Ishikawa (cell line): Measurements from ENCODE around the gene WBP11.

Source experiments
- CEBPB ChIP-seq: IDR thresholded peaks from 2 replicates; pipeline ENCODE4 v1.6.1; 2012
- CREB1 ChIP-seq: IDR thresholded peaks from 2 replicates; pipeline ENCODE4 v1.6.1; 2012; ENCODE audit warnings: low read depth
- EGR1 ChIP-seq: IDR thresholded peaks from 2 replicates; pipeline ENCODE4 v1.6.1; 2012
- EP300 ChIP-seq: IDR thresholded peaks from 2 replicates; pipeline ENCODE4 v1.6.1; 2012; ENCODE audit warnings: borderline replicate concordance
- FOXM1 ChIP-seq: IDR thresholded peaks from 2 replicates; pipeline ENCODE4 v1.6.1; 2012; ENCODE audit warnings: low read depth, borderline replicate concordance
- MAX ChIP-seq: IDR thresholded peaks from 2 replicates; pipeline ENCODE4 v1.6.1; 2012
- NFIC ChIP-seq: IDR thresholded peaks from 2 replicates; pipeline ENCODE4 v1.6.1; 2012
- RAD21 ChIP-seq: IDR thresholded peaks from 2 replicates; pipeline ENCODE4 v1.6.1; 2012; ENCODE audit warnings: low read depth
- TAF1 ChIP-seq: IDR thresholded peaks from 2 replicates; pipeline ENCODE4 v1.6.1; 2012; ENCODE audit warnings: low read depth, mild to moderate bottlenecking
- TCF12 ChIP-seq: IDR thresholded peaks from 2 replicates; pipeline ENCODE4 v1.6.1; 2012; ENCODE audit warnings: low read depth
- ZBTB7A ChIP-seq: IDR thresholded peaks from 2 replicates; pipeline ENCODE4 v1.6.1; 2012; ENCODE audit warnings: low read depth
- TF ChIP-seq, protein P1 (sequence below): IDR thresholded peaks from 2 replicates; pipeline ENCODE4 v1.6.1; 2012; ENCODE audit warnings: low read depth, mild to moderate bottlenecking

DNA sequence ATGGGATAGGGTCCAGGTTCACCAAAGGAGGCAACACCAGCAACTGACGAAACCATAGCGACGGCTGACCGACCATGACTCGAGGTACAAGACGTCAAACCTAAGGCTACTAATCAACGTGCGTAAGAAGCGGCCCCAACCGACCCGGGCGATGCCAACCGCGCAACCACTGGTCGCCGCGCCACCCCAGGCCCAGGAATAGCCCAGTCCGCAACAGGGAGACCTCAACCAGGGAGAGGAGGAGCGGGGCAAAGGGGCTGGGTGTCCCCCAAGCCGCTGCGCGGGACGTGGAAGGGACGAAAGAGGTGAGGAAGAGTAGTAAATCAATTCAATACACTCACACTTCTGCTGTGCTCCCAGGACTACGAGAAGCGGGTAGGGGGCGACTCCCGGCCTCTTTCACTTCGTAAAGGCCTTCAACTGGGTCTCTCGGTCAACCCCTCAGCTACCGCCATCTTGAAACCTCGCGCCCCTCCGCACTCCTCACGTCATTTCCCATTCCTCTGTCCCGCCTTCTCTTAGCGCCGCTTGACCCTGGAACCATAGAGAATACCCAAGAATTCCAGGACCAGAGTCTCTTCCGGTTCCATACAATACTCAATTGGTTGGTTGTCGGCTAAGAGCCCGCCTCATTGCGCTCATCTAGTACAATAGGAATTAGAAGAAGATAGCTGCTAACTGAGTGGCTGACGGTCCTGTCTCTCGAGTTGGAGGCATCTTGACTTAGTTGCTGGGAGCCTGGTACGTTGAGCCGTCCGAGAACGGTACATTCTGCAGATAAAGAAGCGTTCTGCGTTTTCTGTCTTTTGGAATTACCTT, at the start of gene WBP11, which contains the start of gene C12orf60:
- TF ChIP-seq TAF1 (peak; percentile 95), MAX (peak; percentile 85), TCF12 (peak; percentile 7; the same call in 1 of the 2 replicates), EGR1 (no peak), CREB1 (peak; percentile 89), ZBTB7A (no peak), EP300 (no peak), FOXM1 (no peak; the same call in 1 of the 2 replicates), RAD21 (no peak), CEBPB (no peak), NFIC (no peak)
- TF ChIP-seq, protein P1, sequence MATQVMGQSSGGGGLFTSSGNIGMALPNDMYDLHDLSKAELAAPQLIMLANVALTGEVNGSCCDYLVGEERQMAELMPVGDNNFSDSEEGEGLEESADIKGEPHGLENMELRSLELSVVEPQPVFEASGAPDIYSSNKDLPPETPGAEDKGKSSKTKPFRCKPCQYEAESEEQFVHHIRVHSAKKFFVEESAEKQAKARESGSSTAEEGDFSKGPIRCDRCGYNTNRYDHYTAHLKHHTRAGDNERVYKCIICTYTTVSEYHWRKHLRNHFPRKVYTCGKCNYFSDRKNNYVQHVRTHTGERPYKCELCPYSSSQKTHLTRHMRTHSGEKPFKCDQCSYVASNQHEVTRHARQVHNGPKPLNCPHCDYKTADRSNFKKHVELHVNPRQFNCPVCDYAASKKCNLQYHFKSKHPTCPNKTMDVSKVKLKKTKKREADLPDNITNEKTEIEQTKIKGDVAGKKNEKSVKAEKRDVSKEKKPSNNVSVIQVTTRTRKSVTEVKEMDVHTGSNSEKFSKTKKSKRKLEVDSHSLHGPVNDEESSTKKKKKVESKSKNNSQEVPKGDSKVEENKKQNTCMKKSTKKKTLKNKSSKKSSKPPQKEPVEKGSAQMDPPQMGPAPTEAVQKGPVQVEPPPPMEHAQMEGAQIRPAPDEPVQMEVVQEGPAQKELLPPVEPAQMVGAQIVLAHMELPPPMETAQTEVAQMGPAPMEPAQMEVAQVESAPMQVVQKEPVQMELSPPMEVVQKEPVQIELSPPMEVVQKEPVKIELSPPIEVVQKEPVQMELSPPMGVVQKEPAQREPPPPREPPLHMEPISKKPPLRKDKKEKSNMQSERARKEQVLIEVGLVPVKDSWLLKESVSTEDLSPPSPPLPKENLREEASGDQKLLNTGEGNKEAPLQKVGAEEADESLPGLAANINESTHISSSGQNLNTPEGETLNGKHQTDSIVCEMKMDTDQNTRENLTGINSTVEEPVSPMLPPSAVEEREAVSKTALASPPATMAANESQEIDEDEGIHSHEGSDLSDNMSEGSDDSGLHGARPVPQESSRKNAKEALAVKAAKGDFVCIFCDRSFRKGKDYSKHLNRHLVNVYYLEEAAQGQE, result no peak
